PC-3 (cell line): ENCODE results near the gene CYFIP2. TPM values are rescaled to one million over a fixed set of nuclear protein-coding genes. Genes with fewer than 3 reads are reported as not detected.
A peak's percentile ranks its signal among the peaks of the same experiment; 100 is the strongest.

ENCODE experiments used
- ATAC-seq: fragments of 200-7000 bp; cut with Tn5 transposase; 2 replicates; pipeline ENCODE4 v1.9.1; 2020; ENCODE audit warnings: mild to moderate bottlenecking, moderate library complexity
- BruUV-seq: library from RNA; stranded (reverse); fragments of 400-500 nt; replicated peaks from 2 replicates; lab custom pipeline; 2021; lab: Mats Ljungman, UMichigan
- CTCF ChIA-PET: fragments of 300-600 bp; sonication (Branson Sonifier 250); formaldehyde crosslinking; loops from one replicate; lab custom pipeline; 2022; ENCODE audit warnings: antibody characterized with exemption; lab: Charles Lee
- POLR2A ChIA-PET: fragments of 300-600 bp; sonication (Branson Sonifier 250); formaldehyde crosslinking; loops from one replicate; lab custom pipeline; 2022; ENCODE audit warnings: antibody characterized with exemption; ENCODE audit not compliant: unreplicated experiment; lab: Charles Lee
- DNase-seq: peaks from one replicate; pipeline ENCODE4 v3.0.0-alpha.2; 2015
- H2AFZ ChIP-seq: fragments of 300-600 bp; sonication (generic); 2 replicates; pipeline ENCODE4 v1.6.0; 2016; ENCODE audit warnings: antibody characterized with exemption, low read length
- H3F3A ChIP-seq: fragments of 300-600 bp; sonication (generic); one replicate; pipeline ENCODE4 v1.6.0; 2017; ENCODE audit warnings: antibody characterized with exemption, low read length, control low read depth, mild to moderate bottlenecking; ENCODE audit not compliant: unreplicated experiment
- H3K27ac ChIP-seq: fragments of 300-600 bp; sonication (generic); 2 replicates; pipeline ENCODE4 v1.5.1; 2016; ENCODE audit warnings: mild to moderate bottlenecking, low read length
- H3K27me3 ChIP-seq: fragments of 300-600 bp; sonication (generic); 2 replicates; pipeline ENCODE4 v1.6.1; 2016; ENCODE audit warnings: low read length, mixed read lengths
- H3K36me3 ChIP-seq: fragments of 300-600 bp; sonication (generic); 2 replicates; pipeline ENCODE4 v1.6.1; 2016; ENCODE audit warnings: low read depth, mixed run types, low read length, mixed read lengths
- H3K4me1 ChIP-seq: fragments of 300-600 bp; sonication (generic); 2 replicates; pipeline ENCODE4 v1.5.1; 2016; ENCODE audit warnings: low read length; ENCODE audit not compliant: insufficient read depth
- H3K4me2 ChIP-seq: fragments of 300-600 bp; sonication (generic); 2 replicates; pipeline ENCODE4 v1.6.0; 2016; ENCODE audit warnings: low read length
- H3K4me3 ChIP-seq: fragments of 300-600 bp; sonication (generic); 2 replicates; pipeline ENCODE4 v1.5.1; 2016; ENCODE audit warnings: mild to moderate bottlenecking, low read length, mixed read lengths
- H3K79me2 ChIP-seq: fragments of 300-600 bp; sonication (generic); 2 replicates; pipeline ENCODE4 v1.6.1; 2017; ENCODE audit warnings: low read length, mixed read lengths
- H3K9ac ChIP-seq: fragments of 300-600 bp; sonication (generic); 2 replicates; pipeline ENCODE4 v1.6.0; 2016; ENCODE audit warnings: mild to moderate bottlenecking, low read length
- H3K9me2 ChIP-seq: fragments of 300-600 bp; sonication (generic); replicated peaks from 2 replicates; pipeline ENCODE4 v1.6.1; 2016; ENCODE audit warnings: mixed run types, low read length, mixed read lengths
- H3K9me3 ChIP-seq: fragments of 300-600 bp; sonication (generic); 2 replicates; pipeline ENCODE4 v1.6.1; 2016; ENCODE audit warnings: low read length, mixed read lengths
- H4K20me1 ChIP-seq: fragments of 300-600 bp; sonication (generic); 2 replicates; pipeline ENCODE4 v1.6.1; 2016; ENCODE audit warnings: low read length, mixed read lengths
- EZH2 ChIP-seq: fragments of 300-600 bp; sonication (generic); IDR thresholded peaks from one replicate; pipeline ENCODE4 v1.6.1; 2017; ENCODE audit warnings: antibody characterized with exemption, mild to moderate bottlenecking, low read length; ENCODE audit not compliant: unreplicated experiment
- EZH2phosphoT487 ChIP-seq: fragments of 300-600 bp; sonication (generic); IDR thresholded peaks from 2 replicates; pipeline ENCODE4 v1.6.1; 2018; ENCODE audit warnings: mild to moderate bottlenecking, antibody characterized with exemption, low read length, borderline replicate concordance
- intact Hi-C: fragments of 100-400 bp; cut with micrococcal nuclease; formaldehyde crosslinking; loops from 2 replicates; pipeline ENCODE4 v1.9.0; 2023
- total RNA-seq: library from RNA; depleted of rRNA; stranded (reverse); fragments of >200 nt; gene quantifications from 2 replicates; pipeline ENCODE4 v1.2.3, GENCODE V29; 2014
- TF ChIP-seq, protein P1 (sequence below): fragments of 300-600 bp; sonication (generic); conservative IDR thresholded peaks from 2 replicates; pipeline ENCODE4 v1.5.1; 2017; ENCODE audit warnings: antibody characterized with exemption, low read depth, mild to moderate bottlenecking, low read length

The CYFIP2 gene
- total RNA-seq, 1 experiment from 2014 or later: 36.0 TPM

- no peak for DNase-seq
- Histone ChIP-seq H3K36me3 (no peaks in the 10 kb centered on the region), H3K4me3 (no peak overlapping the region), H3K27ac (no peak overlapping the region), H3K27me3 (no peaks in the 10 kb centered on the region), H4K20me1 (no peaks in the 10 kb centered on the region), H3F3A (no peaks in the 10 kb centered on the region), H3K9me3 (no peaks in the 10 kb centered on the region), H3K79me2 (no peaks in the 10 kb centered on the region), H3K9ac (no peak overlapping the region), H3K9me2 (no peaks in the 10 kb centered on the region), H2AFZ (no peak overlapping the region), H3K4me2 (no peak overlapping the region), H3K4me1 (no peaks in the 10 kb centered on the region)
- intact Hi-C loops: no loop called here
- CTCF ChIA-PET: no interaction called here
- BruUV-seq: no TSS peak
- peak; percentile 34; the same call in 1 of the 2 replicates for ATAC-seq
- TF ChIP-seq EZH2phosphoT487 (no peak), EZH2 (no peak)
- TF ChIP-seq, protein P1, sequence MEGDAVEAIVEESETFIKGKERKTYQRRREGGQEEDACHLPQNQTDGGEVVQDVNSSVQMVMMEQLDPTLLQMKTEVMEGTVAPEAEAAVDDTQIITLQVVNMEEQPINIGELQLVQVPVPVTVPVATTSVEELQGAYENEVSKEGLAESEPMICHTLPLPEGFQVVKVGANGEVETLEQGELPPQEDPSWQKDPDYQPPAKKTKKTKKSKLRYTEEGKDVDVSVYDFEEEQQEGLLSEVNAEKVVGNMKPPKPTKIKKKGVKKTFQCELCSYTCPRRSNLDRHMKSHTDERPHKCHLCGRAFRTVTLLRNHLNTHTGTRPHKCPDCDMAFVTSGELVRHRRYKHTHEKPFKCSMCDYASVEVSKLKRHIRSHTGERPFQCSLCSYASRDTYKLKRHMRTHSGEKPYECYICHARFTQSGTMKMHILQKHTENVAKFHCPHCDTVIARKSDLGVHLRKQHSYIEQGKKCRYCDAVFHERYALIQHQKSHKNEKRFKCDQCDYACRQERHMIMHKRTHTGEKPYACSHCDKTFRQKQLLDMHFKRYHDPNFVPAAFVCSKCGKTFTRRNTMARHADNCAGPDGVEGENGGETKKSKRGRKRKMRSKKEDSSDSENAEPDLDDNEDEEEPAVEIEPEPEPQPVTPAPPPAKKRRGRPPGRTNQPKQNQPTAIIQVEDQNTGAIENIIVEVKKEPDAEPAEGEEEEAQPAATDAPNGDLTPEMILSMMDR: no peak
- POLR2A ChIA-PET: no interaction called here
These were observed 7.2 kb downstream of the CYFIP2 start for GRCh38 chr5:157273131-157273556.

- Histone ChIP-seq H3K79me2 (no peaks in the 10 kb centered on the region), H3K4me1 (no peaks in the 10 kb centered on the region), H3K9me3 (no peaks in the 10 kb centered on the region), H3K27me3 (no peaks in the 10 kb centered on the region), H3K27ac (no peak overlapping the region), H3K4me2 (no peak overlapping the region), H3F3A (no peaks in the 10 kb centered on the region), H3K9ac (no peak overlapping the region), H2AFZ (no peak overlapping the region), H4K20me1 (no peaks in the 10 kb centered on the region), H3K4me3 (no peak overlapping the region), H3K9me2 (no peaks in the 10 kb centered on the region), H3K36me3 (no peaks in the 10 kb centered on the region)
- intact Hi-C loops: no loop called here
- ATAC-seq (no peak), DNase-seq (no peak)
- POLR2A ChIA-PET: no interaction called here
- no peak for TF ChIP-seq EZH2
- TF ChIP-seq, protein P1: no peak
- no peak for TF ChIP-seq EZH2phosphoT487
- CTCF ChIA-PET: no interaction called here
- BruUV-seq: no TSS peak
These were observed 9.5 kb downstream of the CYFIP2 start for GRCh38 chr5:157275403-157275802.

- H2AFZ ChIP-seq: no peak overlapping the region
- ATAC-seq: no peak
- H3K9ac ChIP-seq: no peak overlapping the region
- no peak overlapping the region for H3K27ac ChIP-seq
- DNase-seq: no peak
- no peak overlapping the region for H3K4me3 ChIP-seq
- H4K20me1 ChIP-seq: no peaks in the 10 kb centered on the region
- H3F3A ChIP-seq: no peaks in the 10 kb centered on the region
- H3K27me3 ChIP-seq: no peaks in the 10 kb centered on the region
- BruUV-seq: no TSS peak
- TF ChIP-seq EZH2phosphoT487 (no peak), EZH2 (no peak)
- TF ChIP-seq, protein P1: no peak
- no peak overlapping the region for H3K4me2 ChIP-seq
- no peaks in the 10 kb centered on the region for H3K79me2 ChIP-seq
- ChIA-PET CTCF (interaction anchor here (0.6 kb wide), 1 partner anchor 463 kb away, joined by 7 read pairs; no protein-coding TSS in a partner anchor), POLR2A (no interaction called here)
- H3K9me3 ChIP-seq: no peaks in the 10 kb centered on the region
- no peaks in the 10 kb centered on the region for H3K9me2 ChIP-seq
- H3K4me1 ChIP-seq: no peaks in the 10 kb centered on the region
- no peaks in the 10 kb centered on the region for H3K36me3 ChIP-seq
- intact Hi-C loops: no loop called here
These were observed 12.6 kb downstream of the CYFIP2 start for GRCh38 chr5:157278319-157279037.
